Activated CD8-positive, alpha-beta memory T cell treated with anti-CD3 and anti-CD28 coated beads, Interleukin-2, amount 50 U/mL, for 1 hour (primary cell): Measurements from ENCODE around the gene OR2V1.
"Not testable (repeated sequence)": the region's sequence is repeated elsewhere in the genome, so short reads cannot be mapped to it uniquely, and the experiment has no call there.

Source experiments
- DNase-seq: peaks from one replicate; pipeline ENCODE4 v3.0.0-alpha.2; 2020; ENCODE audit errors: extremely low read depth

The OR2V1 gene

DNA sequence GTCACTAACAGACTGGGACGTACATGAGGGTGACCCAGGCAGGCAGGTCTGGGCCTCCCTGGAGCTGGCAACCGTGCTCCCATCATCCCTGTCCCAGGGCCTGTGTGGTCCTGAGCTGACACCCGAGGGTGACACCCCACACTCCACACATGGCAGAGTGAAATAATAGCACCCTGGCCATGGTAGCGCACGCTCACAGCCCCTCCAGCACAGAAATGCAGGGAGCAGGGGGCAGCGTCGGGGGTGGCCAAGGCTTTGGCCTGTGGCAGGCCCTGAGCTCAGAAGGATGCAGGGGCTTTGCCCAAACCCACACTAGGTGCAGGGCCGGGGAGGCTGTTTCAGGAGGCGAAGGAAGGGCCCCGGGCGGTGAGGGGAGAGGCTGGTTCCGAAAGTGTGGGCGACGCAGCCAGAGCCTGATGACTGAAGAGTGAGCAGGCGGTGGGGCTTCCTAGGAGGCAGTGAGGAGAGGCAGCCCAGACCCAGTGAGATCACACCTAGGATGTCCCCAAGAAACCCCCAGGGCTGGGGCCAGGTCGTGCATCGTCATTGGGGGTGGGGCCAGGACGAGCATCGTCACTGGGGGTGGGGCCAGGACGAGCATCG, 29.3 kb upstream of the OR2V1 start:
- DNase-seq = peak; percentile 61

DNA sequence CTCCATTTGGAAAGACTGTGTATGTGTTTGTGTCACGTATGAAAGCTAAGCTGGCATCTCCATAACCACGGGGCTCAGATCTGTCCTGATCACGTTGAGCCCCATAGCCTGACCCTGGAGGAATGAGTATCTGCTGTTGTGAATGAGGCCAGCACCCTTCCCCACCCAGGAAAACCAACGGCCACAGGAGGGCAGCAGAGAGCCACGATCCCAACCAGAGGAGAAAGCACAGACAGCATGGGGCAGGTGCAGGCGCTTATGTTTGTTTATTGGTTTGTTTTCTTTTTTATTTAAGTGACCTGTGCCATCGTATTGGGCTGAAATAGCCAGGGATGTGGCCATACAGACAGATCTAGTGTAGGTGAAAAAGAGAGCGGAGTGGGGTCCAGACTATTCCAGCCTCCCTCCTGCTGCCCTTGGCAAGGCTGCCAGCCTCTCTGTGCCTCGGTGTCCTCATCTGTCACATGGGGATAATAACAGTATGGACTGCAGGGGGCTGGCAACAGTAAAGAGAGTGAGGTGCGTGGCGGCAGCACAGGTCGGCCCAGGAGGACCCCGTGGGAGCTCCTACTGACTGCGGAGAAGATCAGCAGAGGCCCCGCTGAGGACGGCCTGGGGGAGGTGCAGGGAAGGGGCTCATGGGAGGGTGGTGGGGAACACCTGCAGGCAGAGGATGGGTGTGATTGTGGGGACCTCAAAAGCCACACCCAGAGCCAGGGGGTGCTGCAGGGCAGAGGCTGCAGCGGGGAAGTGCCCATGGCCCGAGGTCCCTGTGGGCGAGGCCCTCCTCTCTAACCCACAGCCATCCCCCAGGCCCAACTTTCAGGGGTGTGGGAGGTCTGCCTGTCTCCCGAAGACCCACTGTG, 28.6 kb upstream of the OR2V1 start:
- peak; percentile 68 for DNase-seq

DNA sequence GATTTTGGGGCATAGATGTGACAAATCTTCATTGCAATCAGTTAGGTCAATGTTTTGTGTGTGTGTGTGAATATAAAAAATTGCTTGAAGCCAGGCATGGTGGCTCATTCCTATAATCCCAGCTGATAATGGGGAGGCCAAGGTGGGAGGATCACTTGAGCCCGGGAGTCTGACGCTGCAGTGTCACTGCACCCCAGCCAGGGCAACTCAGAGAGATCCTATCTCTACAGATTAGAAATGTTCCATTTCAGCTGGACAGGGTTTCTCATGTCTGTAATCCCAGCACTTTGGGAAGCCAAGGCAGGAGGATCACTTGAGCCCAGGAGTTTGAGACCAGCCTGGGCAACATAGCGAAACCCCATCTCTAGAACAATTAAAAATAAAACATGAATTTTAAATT, 27.9 kb upstream of the OR2V1 start:
- DNase-seq = no peak

DNA sequence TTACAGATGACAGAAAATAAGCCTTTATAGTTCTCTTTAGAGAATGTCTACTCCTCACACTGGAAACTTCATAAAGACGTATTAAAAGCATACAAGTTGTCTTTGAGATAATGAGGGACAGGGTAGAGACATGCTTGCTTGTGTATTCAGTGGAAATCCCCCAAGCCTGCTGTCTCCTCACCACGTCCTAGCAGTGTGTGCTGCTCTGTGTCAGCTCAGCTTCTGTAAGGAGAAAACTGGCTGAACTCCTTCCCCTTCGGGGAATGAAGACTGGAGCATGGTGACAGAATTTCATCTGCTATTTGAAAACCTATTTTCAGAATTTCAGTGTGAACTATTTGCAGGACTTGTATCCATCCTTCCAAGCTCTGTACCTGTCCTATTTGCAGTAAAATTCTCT, 25.8 kb upstream of the OR2V1 start:
- DNase-seq = no peak

DNA sequence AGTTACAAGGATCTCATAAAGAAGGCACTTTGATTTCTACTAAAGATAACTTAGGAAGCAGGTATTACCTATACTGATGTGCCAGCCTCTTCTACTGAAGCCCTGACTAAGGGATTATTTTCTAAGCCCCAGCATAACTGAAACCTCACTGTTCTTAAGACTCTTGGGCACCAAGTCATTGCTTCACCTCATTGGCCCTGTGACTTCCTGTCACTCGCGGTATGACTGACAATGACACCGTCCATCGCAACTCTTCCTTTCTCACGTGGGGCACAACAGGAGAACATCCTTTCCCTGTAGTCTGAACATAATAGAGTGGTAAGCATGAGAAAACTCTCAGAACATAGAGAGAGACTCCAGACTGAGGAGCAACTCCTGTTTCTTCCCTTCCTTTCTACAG, 22.8 kb upstream of the OR2V1 start:
- no peak for DNase-seq

- no peak for DNase-seq
Observed at GRCh38 chr5:181152406-181152805, 21.4 kb upstream of the OR2V1 start.

- DNase-seq = no peak
Observed at GRCh38 chr5:181151146-181151545, 20.2 kb upstream of the OR2V1 start.

- no peak for DNase-seq
Observed at GRCh38 chr5:181149806-181150733, 19.1 kb upstream of the OR2V1 start.

DNA sequence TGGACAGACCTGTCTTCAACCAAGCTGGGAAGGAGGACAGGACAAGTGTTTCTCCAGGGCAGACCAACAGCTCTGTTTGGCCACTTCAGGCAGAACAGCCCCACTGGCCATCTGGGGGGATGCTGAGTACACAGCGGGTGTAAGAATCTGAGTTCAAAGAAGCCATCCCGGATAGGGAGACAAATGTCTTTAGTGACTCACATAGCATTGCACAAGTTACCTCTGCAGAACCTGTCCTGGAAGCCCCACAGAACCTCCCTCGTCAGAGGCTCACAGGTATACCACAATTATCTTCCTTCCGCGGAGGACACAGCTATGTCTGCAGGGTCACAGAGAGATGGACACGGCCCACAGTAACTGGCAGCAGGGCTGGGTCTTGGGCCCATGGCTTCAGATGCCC, 18.4 kb upstream of the OR2V1 start:
- no peak for DNase-seq

GRCh38 chr5:181146927-181147636, 16.1 kb upstream of the OR2V1 start, which contains the start of gene OR2V2:
Gene OR2V2, plus strand, starts transcription at chr5:181147586. Its CDS starts 7,357 bp downstream, at chr5:181154943.
- not testable (repeated sequence) for DNase-seq

GRCh38 chr5:181145133-181145532, 14.2 kb upstream of the OR2V1 start:
- DNase-seq = no peak

GRCh38 chr5:181142054-181142453, 11.1 kb upstream of the OR2V1 start:
- DNase-seq = no peak

GRCh38 chr5:181140766-181141165, 9.8 kb upstream of the OR2V1 start:
- no peak for DNase-seq

- DNase-seq = no peak
Observed at GRCh38 chr5:181138258-181138657, 7.3 kb upstream of the OR2V1 start.

DNA sequence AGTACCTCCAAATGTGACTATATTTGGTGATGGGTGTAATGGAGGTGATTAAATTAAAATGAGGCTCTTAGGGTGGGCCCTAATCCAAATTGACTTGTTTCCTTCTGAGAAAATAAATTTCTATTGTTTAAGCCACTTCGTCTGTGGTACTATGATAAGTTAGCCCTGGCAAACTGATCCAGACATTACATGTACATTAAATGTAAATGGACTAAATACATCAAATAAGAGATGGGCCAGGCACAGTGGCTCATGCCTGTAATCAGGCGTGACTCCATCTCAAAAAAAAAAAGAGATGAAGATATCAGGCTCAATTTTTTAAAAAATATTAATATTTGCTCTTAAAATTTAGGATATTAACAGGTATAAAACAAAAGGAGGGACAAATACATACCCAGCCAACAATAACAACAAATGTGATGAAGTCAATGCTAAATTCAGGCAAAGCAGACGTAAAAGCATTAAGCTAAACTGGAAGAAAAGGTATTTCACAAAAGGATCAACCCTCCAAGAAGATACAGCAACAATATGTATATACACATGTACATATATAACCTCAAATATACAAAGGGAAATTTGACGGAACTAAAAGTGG, 5.5 kb upstream of the OR2V1 start:
- no peak for DNase-seq

- DNase-seq = no peak
Observed at GRCh38 chr5:181134259-181134658, 3.3 kb upstream of the OR2V1 start.

GRCh38 chr5:181133610-181134231, 2.8 kb upstream of the OR2V1 start:
- no peak for DNase-seq

DNA sequence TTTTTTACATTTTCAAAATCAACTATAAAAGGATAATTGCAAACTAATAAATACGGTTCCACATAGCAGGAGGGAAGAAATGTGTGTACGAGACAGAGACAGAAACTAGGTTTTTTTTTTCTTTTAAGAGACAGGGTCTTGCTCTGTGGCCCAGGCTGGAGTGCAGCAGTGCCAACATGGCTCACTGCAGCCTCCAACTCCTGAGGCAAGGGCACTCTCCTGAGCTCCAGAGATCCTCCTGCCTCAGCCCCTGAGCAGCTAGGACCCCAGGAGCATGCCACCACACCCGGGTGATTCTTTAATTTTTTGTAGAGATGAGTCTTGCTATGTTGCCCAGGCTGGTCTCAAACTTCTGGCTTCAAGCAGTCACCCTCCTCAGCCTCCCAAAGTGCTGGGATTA, 2.1 kb upstream of the OR2V1 start:
- DNase-seq = no peak

GRCh38 chr5:181131514-181131913, 545 bp upstream of the OR2V1 start:
- no peak for DNase-seq

DNA sequence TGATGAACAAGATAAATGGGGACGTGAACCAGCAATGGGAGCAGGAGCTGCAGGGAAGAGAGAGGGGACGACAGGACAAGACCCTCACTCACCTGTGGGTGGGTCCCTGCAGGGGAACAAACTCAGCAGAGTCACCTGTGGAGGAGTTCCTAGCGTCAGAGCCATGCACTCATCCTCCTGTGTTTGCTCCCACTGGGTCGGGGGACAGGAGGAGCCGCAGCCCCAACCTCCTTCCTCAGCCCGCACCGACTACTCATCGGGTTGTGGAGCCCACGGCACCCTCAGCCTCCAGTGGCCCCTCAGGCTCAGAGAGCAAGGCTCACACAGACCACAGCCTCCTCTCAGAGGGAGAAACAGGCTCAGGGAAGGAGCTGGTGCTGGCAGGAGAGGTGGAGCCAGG, 888 bp downstream of the OR2V1 start:
- DNase-seq = not testable (repeated sequence)

DNA sequence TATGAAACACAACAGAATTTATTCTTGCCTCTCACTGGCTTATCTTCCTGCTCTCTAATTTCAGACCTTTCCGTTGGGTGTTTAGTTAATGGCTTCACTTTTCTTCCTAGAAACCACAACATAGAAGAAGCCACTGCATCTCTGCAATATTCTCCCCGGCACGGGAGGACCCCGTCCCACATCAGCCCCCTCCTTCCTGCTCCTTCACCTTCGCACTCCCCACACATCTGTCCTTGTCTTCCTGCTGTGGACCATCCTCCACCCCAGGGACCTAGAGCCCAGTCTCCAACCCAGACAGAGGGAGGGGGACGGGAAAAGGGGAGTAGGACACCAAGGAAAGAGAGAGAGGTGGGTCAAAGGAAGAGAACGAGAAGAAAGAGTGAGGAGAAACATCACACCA, 1.4 kb downstream of the OR2V1 start:
- DNase-seq = no peak
